ENCODE data around the gene SMTNL2.

Gene SMTNL2

DNA sequence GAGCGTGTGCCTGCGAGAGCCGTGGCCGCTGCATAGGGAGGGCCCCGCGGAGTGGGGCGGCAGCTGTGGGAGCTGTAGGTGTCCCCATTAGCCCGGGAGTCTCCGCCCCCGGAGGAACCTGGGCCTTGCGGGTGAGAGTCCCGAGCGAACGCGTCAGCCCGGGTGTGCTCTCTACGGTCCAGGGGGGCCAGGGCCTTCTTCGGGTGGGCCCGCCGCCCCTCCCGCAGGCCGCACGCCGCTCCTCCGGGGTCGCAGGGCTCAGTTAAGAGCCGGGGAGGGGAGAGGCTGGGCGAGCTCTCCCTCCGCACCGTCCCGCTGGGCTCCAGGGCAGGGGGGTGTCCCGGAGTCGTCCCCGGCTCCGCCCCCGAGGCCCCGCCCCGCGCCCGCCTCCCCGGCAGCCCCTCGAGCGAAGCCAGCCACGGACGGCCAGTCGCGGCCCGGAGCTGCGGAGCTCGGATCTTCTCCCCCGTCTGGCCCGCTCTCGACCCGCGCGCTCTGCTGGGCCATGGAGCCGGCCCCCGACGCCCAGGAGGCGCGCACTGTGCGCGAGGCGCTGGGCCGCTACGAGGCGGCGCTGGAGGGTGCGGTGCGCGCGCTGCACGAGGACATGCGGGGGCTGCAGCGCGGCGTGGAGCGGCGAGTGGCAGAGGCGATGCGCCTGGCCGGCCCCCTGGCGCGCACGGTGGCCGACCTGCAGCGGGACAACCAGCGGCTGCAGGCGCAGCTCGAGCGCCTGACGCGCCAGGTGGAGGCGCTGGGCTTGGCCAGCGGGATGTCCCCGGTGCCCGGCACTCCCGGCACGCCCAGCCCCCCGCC lies at the start of gene SMTNL2:
Gene SMTNL2, plus strand, starts transcription at position 429 of the 816 bp plus-strand sequence. Its CDS starts 77 bp downstream, at position 506.
- no peak for DNase-seq (ENCODE audit: low spot score)

DNA sequence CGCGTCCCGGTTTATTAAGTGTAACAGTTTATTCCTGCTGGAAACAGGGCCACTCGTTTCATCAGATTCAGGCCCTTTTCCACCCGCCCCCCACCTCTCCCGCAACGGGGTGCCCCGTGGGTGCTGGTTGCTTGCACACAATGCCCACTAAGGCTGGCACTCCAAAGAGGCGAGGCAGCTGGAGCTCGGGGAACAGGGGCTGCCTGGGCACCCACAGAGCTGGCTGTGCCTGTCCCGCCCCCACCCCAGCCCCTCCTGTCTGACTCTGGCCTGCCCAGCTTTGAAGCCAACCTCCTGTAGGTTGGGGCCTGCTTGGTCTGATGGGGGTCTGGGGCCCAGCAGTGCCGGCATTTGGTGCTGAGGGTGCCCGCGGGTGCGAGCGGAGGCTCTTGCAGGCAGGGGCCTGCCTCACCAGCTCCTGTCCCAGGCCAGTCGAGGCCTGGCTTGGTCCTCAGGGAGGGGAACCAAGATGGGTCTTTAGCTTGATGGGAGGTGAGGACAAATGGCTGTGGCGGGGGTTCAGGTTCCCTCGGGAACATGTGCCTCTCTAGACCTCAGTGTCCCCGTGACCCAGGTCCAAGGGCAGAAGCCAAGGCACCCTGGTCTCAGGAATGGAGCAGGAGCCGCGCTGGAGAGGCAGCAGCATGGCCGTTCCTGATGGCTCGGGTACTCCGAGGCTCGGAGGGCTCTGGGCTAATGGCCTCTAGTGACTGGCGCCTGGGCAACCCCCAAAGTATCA lies 49.2 kb upstream of the SMTNL2 start:
- DNase-seq (ENCODE audit: low spot score), result no peak

DNA sequence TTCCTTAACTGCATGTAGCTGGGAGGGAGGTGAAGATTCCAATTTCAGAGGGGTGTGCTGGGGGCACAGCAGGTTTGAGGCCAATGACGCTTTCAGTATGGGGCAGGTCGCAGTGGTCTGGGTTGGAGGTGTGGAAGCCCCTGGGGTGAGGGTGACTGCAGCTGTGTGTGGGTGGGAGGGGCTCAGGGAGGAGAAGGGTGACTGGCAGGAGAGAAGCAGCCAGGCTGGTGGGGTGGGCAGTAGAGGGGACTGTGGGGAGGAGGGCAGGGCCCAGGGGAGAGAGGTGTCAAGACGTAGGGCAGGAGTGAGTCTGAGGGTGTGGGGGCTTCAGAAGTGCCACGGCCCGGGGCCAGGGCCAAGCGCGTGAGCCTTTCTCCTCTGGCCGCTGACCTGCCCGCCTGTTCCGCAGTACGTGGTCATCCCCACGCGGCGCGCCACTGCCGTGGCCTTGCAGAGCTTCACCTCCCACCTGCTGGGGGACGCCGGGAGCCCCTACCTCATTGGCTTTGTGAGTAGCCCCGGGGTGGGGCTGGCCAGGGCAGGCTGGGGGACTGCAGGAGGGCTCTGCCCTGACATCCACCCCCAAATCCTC lies 48.6 kb upstream of the SMTNL2 start:
- no peak for DNase-seq (ENCODE audit: low spot score)

DNA sequence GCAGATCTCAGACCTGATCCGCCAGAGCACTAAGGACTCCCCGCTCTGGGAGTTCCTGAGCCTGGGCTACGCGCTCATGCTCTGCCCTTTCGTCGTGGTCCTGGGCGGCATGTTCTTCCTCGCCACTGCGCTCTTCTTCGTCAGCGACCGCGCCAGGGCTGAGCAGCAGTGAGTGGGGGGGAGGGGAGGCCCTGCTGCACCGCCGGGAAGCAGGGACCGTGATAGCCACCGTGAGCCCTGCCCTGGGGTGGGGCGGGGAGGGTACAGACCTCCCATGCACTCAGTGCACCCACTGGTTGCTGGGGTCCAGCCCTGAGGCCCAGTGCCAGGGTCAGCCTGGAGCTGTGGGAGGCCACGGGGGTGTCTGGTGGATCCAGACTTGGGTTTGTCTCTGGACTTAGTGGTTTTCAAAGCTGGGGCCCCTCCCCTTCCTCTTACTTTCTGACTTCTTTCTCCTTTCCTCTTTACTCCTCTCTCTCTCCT lies 48.0 kb upstream of the SMTNL2 start:
- DNase-seq (ENCODE audit: low spot score), result no peak

DNA sequence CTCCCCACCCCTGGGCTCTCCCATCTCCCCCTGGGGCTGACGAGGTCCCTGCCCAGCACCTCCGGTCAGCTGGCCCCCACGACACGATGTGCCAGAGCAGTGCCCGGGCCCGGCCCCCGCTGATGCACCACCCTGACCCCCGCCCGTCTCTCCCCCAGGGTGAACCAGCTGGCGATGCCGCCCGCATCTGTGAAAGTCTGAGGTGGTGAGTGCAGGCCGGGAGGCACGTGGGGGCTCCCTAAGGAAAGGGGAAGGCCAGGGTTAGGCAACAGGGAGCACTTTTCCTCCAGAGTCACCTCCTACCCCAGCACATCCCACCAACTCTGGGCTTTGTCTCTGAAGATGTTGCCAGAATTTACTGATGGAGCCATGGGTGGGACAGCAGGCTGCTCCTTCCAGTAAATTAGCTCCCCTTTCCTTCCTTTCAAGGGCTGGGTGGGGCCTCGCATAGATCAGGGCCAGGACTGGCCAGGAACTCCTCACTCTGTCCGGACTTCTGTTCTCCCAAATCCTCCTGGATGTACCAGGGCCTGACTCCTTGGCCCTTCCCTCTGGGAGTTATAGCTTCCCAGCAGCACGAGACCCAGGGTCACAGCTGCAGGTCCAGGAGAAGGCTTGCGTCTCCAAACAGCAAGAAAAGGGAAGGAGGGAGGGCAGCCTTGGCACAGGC lies 47.5 kb upstream of the SMTNL2 start:
- no peak for DNase-seq (ENCODE audit: low spot score)

DNA sequence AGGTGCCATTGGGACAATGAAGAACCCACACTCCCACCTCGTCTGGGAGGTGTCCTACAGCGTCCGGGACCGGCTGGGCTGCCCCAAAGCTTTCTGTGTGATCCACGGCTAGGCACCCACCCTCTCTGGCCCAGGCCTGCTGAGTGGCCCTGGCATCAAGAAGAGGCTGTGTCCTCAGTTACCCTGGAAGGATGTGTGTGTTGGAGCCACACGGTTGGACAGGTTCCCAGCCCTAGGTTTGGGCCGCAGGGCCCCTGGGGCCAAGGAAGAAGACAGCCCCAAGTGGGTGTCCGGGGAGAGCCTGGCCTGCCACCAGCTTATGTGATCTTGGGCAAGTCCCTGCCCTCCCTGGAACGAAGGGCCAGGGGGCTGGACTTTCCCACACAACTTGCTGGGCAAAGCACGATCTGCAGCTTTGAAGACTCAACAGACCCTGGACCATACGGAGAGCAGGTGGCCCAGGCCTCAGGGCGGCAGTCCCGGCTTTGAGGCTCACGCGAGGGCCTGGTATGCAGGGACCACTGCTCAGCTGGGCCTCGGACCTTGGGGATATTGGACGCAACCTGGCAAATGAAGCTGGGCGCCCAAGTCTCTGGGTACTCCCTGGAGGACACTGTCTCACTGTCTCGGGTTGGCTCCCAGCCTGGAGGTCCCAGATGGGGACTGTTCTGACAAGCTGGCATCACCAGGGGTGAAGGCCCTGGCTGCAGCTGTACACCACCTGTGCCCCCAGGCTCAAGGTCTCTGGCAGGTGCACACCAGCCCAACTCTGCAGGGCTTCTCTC lies 46.7 kb upstream of the SMTNL2 start:
- DNase-seq (ENCODE audit: low spot score), result no peak

DNA sequence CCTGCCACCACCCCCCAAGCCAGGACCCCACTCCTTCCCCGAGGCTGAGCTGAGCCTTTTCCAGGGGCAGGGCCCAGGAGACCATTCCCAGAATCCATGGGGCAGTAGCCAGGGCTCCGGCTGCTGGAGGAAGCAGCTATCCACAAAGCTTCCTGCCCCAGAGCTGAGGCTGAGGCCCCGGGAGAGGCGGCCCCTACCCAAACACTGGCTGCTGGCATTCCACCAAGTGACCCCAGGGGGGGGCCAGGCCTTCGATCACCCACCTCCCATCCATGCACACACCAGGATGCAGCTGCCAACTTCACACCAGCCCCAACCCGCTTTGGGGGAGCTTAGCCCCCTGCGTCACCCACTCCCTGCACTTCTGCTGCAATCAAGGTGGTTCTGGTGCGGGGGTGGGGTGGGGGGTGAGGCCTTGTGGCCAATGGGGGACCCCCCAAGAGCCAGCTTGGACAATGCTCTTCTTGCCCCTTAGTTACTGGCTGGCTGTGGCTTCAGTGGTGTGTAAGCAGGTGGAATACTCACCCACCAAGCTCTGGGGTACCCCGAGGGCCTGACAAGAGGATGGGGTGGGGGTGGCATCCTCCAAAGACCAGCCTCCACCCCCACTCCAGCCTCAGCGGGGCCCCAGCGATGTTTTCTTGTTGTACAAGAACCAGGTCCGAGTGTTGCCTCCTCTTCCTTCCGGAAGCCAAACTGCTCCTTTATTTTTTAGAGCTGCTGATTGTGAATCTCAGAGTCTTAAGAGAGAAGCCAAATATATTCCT lies 45.9 kb upstream of the SMTNL2 start:
- DNase-seq (ENCODE audit: low spot score), result no peak

DNA sequence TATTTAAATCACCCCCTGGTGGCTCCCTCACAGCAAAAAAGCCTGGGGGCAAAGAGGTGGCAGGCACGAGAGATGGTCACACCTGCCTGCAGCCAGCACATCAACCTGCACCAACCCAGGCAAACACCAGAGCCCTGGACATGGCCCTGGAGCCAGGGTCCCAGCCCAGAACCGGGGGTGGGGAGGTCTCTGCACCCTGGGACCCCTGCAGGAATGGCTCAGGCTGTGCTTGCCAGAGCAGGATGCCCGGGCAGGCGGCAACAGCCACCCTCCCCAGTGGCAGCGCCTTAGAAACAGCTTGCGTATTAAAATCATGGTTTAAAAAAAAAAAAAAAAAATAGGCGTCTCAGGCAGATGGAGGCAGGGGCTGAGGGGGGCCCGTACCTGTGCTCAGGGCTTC lies 45.3 kb upstream of the SMTNL2 start:
- no peak for DNase-seq (ENCODE audit: low spot score)

DNA sequence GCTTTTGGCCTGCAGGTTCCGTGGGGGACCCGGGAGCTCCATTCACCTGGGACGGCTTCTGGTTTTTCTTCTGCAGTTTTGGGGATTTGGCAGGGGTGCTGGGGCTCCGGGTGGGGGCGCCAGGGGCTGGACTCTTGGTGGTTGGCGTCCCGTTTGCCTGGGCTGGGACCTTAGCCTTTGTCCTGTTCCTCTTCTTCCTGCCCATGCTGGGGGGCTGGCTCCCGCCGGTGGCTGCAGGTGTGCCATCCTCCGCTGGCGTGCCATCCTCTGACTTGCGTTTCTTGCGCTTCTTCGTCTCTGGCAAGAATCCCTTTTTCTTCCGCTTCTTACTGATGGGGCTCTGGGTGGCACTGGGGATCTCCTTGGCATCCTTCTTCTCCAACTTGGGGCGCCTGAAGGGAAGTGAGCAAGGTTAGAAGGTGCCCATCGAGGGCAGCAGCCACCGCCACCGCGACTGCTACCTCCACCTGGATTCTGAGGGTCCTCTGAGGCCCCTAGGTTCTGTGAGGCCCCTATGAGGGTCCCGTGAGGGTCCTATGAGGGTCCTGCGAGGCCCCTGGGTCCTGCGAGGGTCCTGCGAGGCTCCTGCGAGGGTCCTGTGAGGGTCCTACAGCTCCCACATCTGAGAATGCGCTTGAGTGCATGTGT lies 44.6 kb upstream of the SMTNL2 start:
- DNase-seq (ENCODE audit: low spot score), result no peak

DNA sequence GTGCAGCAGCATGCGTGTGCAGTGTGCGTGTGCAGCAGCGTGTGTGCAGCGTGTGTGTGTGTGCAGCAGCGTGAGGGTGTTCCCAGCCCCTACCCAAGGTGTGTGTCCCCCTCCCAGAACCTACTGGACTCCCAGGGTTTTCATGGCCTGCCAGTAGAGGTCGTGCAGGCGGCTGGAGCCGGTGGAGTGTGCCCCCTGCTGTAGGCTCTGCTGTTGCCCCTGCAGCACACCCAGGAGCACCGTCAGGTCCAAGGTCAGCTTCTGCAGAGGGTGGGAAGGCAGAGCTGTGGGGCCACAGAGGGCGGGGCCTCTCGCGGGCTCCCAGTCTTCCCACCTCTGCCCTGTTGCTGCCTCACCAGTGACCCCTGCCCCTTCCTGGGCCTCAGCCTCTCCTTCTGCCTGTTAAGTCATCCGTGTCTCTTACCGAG lies 44.1 kb upstream of the SMTNL2 start:
- DNase-seq (ENCODE audit: low spot score), result no peak

DNA sequence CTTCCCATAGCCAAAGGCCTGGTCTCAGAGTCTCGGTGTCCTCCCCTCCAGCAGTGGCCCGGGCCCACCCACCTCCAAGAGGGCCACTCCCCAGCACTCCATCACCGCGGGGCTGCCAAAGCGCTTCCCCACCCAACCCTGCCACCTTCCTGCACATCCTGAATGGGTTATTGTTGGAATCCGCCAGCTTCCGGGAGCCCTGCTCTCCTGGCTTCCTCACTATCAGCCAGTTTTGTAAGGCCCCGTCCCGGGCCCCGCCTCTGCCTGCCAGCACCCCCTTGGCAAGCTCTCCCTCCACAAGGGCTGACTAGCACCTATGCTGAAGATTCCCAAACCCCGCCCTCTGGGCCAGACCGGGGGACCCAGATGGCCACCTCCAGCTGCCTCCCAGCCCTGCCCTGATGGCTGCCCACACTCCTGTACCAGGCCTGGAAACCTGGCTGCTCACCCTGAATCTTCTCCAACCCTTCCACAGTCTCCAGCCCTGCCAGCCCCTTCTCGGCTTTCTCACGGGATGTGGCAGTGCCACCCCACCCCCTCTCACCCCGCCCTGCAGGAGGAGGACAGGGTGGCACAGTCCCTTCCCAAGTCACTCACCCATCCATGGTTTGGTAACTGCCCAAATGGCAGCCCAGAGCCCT lies 43.5 kb upstream of the SMTNL2 start:
- DNase-seq (ENCODE audit: low spot score), result no peak

DNA sequence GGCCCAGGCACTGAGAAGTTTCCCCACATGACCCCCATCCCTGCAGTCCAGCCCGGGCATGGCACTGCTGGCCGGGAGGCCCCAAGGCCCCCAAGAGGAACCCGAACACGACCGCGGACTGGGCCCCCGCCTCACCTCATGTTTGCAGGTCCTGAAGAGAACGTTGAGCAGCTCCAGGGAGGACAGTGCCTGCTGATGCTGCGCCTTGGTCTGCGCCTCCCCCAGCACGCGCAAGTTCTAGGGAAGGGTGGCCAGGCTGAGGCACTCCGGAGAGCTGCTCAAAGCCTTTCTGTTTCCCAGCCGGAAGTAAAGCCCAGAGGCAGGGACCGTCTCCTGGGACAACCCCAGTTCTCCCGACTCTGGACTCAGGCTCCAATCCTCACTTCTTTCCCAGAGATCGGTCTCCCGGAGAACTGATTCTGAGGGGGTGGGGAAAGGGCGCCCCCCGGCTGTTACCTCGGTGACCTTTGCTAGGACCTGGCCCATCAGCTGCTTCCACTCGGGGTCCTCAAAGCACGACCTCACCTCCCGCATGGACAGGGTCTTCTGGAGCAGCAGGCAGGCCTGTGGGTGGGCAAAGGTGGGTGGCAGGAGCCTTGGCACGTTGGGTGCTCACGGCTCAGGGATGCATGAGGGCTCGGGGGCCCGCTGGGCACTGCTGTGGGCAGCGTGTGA lies 42.9 kb upstream of the SMTNL2 start:
- no peak for DNase-seq (ENCODE audit: low spot score)

DNA sequence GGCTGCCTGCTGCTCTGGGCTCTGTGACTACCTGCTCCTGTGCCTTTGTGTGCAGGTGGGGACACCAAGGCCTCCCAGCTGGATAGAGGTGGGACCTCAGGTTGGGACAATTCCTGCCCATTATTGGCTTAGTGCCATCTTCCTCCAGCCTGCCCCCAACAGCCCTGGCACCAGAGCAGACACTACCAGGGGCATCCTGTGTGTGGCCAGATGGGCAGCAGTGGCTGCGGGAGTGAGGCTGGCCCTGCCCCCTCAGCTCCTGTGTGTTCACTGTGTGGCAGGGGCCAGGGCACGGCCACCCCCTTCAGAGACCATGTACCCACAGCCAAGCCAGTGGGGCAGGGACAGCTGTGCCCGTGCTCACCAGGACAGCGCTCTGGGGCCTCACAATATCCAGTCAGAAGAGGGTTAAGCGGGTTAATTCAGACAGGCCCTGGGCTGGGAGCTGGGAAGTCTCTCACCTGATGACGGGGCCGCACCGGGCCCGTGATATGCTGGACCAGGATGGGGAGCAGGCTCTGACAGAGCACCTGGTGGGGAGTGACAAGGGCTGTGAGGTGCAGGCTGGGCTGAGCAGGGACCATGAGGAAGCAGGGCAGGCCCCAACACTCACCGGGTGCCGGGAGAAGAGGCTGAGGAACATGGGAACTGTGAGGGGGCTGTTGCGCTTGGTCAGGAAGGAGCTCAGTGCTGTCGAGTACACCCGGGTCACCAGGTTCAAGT lies 42.2 kb upstream of the SMTNL2 start:
- no peak for DNase-seq (ENCODE audit: low spot score)

DNA sequence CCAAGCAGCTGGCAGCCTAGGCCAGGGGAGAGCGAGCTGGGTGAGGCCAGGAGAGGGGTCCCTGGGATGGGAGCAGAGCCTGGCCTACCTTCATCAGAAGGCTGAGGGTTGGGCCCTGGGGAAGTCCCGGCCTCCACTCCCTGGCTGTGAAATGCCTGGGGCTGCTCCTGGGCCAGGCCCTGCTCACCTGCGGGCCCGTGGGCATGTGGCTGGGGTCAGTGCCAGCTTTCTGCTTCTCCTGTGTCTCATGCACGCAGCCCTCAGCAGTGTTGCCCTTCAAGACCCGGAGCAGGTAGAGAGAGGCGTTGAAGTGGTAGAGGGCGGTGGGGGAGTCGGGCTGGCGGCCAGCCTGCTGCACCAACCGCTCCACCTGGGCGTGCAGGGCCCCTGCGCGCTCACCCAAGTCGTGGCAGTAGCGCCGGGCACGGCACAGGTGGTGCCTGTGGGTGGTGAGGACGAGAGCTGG lies 41.6 kb upstream of the SMTNL2 start:
- no peak for DNase-seq (ENCODE audit: low spot score)

DNA sequence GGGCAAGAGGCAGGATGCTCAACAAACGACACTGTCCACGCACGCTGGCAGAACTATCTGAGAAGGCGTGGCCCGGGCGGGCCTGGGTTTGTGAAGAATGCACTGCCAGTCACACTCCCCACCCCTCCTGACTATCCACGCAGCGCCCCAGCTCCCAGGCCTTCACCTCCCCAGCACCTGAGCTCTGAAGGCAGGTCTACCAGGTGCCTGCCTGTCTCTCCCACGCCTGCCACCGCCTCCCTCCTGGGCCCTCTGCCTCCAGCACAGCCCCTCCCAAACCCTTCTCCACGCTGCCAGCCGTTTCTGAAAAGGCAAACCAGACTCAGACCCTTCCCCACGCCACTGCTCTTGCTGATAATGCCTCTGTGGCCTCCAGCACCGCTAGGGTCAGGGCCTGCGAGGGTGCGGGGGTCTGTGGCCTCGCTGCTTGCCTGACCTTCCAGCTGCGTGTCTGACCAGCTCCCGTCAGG lies 40.7 kb upstream of the SMTNL2 start:
- DNase-seq (ENCODE audit: low spot score), result no peak

DNA sequence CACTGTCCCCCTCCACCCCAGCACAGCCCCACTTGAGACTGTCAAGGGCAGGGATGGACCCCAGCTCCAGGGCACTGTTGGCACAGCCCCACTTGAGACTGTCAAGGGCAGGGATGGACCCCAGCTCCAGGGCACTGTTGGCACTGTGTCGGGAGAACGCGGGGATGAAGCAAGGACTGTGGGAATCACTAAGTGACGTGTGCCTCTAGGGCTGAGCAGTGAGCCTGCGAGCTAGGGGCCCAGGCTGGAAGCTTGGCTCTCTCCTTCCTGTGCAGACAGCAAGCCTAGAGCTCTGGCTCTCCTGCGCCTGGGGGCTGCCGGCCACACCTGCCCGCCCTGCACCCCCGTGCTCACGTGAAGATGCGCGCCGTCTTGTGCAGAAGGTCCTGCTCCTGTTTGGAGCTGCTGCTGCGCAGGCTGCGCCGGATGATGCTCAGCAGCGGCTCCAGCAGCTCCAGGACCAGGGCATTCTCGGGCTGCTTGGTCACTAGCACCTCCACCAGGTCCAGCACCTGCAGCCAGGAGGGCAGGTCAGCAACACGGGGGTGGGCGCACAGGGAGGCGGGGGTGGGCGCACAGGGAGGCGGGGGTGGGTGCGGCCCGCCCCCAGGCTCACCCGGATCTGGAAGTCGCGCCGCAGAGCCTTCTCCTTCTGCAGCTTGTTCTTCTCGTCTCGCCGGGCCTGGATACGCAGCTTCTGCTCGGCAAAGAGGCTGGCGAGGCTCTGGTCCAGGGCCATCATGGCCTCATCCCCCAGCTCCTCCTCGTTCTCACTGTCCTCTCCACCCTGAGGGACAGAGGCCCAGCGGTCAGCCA lies 40.0 kb upstream of the SMTNL2 start:
- DNase-seq (ENCODE audit: low spot score), result no peak

DNA sequence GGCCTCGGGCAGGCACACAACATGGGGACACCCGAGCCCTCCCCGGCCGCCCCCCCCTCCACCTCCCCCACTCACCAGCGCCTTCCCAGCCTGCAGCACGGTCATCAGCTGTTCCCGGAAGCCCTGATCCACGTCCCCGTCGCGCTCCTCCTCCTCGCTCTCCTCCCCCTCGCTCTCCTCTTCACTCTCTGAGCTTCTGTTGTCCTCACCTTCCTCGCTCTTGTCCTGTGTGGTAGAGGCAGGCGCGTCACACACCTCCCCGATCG lies 39.4 kb upstream of the SMTNL2 start:
- no peak for DNase-seq (ENCODE audit: low spot score)

All from CD4-positive, alpha-beta T cell treated with Interleukin-6 at 100 ng/mL for 8 hours (primary cell).